GM18526 (cell line): ENCODE results near the gene THY1.

ENCODE experiments used
- POLR2A ChIP-seq: IDR thresholded peaks from 3 replicates; pipeline ENCODE4 v1.6.1; 2011; ENCODE audit not compliant: insufficient read length; ENCODE audit errors: extremely low read depth

The THY1 gene

GRCh38 chr11:119380160-119380826 lies 42.7 kb downstream of the THY1 start:
- TF ChIP-seq POLR2A = no peak

GRCh38 chr11:119378851-119379465 lies 44.0 kb downstream of the THY1 start:
- TF ChIP-seq POLR2A = no peak

- no peak for TF ChIP-seq POLR2A
Observed at GRCh38 chr11:119377961-119378667, 44.9 kb downstream of the THY1 start.

- TF ChIP-seq POLR2A = no peak
Observed at GRCh38 chr11:119377112-119377901, 45.7 kb downstream of the THY1 start.

GRCh38 chr11:119376197-119376847 lies 46.6 kb downstream of the THY1 start:
- TF ChIP-seq POLR2A = no peak

- no peak for TF ChIP-seq POLR2A
Observed at GRCh38 chr11:119375337-119376196, 47.4 kb downstream of the THY1 start.

- TF ChIP-seq POLR2A = no peak
Observed at GRCh38 chr11:119374632-119375336, 48.2 kb downstream of the THY1 start.

GRCh38 chr11:119373921-119374631 lies 48.9 kb downstream of the THY1 start:
- no peak for TF ChIP-seq POLR2A

GRCh38 chr11:119373059-119373920 lies 49.7 kb downstream of the THY1 start:
- TF ChIP-seq POLR2A = no peak

- no peak for TF ChIP-seq POLR2A
Observed at GRCh38 chr11:119372260-119373058, 50.5 kb downstream of the THY1 start.

- TF ChIP-seq POLR2A = no peak
Observed at GRCh38 chr11:119371778-119372182, 51.2 kb downstream of the THY1 start.

GRCh38 chr11:119371067-119371601 lies 51.8 kb downstream of the THY1 start:
- no peak for TF ChIP-seq POLR2A
